ENCODE data around the gene DCLRE1A. TPM values are rescaled to one million over a fixed set of nuclear protein-coding genes. Genes with fewer than 3 reads are reported as not detected.

DCLRE1A gene
- polyA plus RNA-seq, 4 donors, result 9.4 to 17.8 (median 15.6) TPM

DNA sequence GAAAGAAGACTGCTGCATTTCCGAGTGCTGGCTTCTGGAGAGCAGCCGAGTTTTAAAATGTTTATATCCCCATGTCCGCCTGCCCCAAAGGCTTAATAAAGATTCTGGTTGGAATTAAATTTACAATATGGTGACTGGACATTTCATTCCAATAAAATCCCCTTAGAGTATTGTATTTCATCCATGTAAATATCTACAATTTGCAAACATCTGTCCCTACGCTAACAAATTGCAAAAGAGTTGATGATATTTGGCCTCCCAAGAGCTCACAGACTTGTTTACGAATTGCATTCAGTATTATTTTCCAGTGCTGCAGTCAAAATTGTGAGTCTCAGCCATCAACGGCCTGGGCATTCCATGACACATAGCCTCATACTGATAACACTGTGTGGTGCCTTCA is 52.3 kb downstream of the DCLRE1A start:
- no peak for DNase-seq (ENCODE audit: low read depth in 4 of 4, low spot score in 3 of 4)

DNA sequence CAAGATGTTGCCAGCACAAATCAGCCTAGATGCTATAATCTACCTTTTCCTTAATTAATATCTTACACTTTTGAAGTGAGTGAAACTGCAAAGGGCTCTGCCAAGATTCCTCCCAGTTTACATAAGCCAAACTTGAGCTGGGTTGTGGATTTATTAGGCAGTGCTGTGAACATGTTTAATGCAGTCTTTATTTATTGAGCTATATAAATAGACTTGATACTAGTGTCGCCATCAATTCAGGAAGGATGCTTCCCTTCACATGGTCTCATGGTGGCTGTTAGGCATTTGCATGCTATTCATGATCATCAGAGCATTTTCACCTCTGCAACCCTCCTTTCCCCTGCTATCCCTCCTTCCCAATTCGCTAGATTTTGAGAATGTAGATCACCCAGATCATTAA is 62.2 kb downstream of the DCLRE1A start:
- DNase-seq (ENCODE audit: low read depth in 4 of 4, low spot score in 3 of 4), result no peak

DNA sequence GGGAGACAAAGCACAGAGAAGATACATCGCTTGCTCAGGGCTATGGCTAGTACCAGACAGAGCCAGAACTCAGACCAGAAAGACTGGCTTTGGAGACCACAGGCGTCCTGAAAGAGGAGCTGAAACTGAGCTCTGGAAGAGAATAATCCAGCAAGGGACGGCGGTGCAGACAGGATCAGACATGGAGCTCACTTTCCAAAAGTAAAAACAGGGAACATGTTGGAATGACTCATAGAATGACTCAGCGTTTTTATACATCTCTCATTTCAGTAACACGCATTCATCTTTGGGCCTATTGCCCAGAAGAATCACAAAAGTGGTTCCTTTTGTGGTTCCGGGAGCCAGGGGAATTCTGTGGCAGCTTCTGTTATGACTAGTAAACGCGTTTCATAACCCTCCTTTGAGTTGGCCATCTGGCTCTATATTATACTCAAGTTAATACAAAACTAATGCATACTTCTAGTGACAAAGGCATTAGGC is 65.2 kb downstream of the DCLRE1A start:
- no peak for DNase-seq (ENCODE audit: low read depth in 4 of 4, low spot score in 3 of 4)

Other genes with a start within 250 kb of the DCLRE1A start
- gene NRAP, start 190.0 kb downstream of the DCLRE1A start, polyA plus RNA-seq (ENCODE audit: insufficient read length in 4 of 4), result under 1 TPM in 1 of 4 donors, not detected in 3; 0.04 TPM
- gene CASP7, start 174.2 kb downstream of the DCLRE1A start, polyA plus RNA-seq (ENCODE audit: insufficient read length in 4 of 4), result 10 to 100 TPM; 19.6 to 36.6 (median 27.6) TPM
- under 1 TPM; 0.05 to 0.45 (median 0.18) TPM for gene PLEKHS1, start 102.4 kb downstream of the DCLRE1A start, polyA plus RNA-seq (ENCODE audit: insufficient read length in 4 of 4)
- gene NHLRC2, start 579 bp upstream of the DCLRE1A start, polyA plus RNA-seq (ENCODE audit: insufficient read length in 4 of 4), result 10 to 100 TPM; 16.7 to 27.2 (median 21.7) TPM
- gene ADRB1, start 189.8 kb upstream of the DCLRE1A start, polyA plus RNA-seq (ENCODE audit: insufficient read length in 4 of 4), result under 1 TPM in 3 of 4 donors, not detected in 1; 0.06 to 0.13 (median 0.10) TPM

Measured in left renal pelvis (tissue), 4 donors.